ENCODE measurements around the gene TRAPPC5. TPM values are rescaled to one million over a fixed set of nuclear protein-coding genes. Genes with fewer than 3 reads are reported as not detected.

The TRAPPC5 gene
- total and polyA plus RNA-seq, 2 experiments from 2014 or later = 78.3 to 252 TPM

DNA sequence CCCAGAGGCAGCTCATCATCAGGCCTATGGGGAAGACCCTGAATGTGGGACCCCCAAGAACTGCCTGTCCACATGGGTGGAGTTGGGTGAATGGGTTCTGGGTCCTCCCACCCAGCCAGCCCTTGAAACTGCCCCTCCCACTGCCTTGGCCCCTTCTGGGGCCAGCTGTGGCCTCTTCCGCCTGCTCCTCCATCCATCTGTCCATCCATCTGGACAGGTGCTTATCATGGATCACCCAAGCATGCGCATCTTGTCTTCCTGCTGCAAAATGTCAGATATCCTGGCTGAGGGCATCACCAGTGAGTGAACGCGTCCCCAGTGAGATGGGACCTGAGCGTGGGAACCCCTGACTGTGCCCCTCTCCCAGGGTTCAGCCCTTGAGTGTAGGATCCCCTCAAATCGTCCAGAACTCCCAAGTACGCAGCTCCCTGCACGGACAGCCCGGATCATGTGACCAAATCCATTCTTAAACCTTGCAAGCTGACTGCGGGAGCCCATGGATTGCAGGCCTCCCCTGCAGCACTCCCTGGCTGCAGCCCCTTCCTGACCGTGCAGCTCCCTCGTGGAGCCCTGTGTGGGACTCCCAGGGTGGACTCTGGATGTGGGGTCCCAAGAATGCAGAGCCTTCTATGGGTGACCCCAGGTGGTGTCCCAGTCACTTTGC is 41.7 kb upstream of the TRAPPC5 start:
- Mint-ChIP-seq H3K4me1 (no peaks in the 10 kb centered on the region; the same call in 2 of the 3 replicates), H3K27ac (no peak overlapping the region), H3K9me3 (no peaks in the 10 kb centered on the region; the same call in 2 of the 3 replicates), H3K4me3 (no peak overlapping the region), H3K36me3 (ENCODE audit: low read depth) (no peaks in the 10 kb centered on the region), H3K27me3 (ENCODE audit: insufficient read depth, low read depth, poor library complexity) (peaks cover 26% of the 10 kb centered on the region)
- Histone ChIP-seq H3K27ac (ENCODE audit: low read depth) (no peak overlapping the region), H3K4me1 (ENCODE audit: insufficient read depth) (no peaks in the 10 kb centered on the region), H3F3A (replicated peaks; ENCODE audit: low read depth) (peaks cover 9% of the 10 kb centered on the region), H3K4me3 (no peak overlapping the region), H2AFZ (no peak overlapping the region), H3K79me2 (replicated peaks; ENCODE audit: insufficient read depth) (no peaks in the 10 kb centered on the region), H3K9me2 (ENCODE audit: insufficient read depth) (no peaks in the 10 kb centered on the region), H3K27me3 (ENCODE audit: insufficient read depth) (peaks cover 24% of the 10 kb centered on the region), H3K4me2 (no peak overlapping the region), H4K20me1 (replicated peaks; ENCODE audit: insufficient read depth) (no peaks in the 10 kb centered on the region; the same call in 1 of the 2 replicates), H3K36me3 (ENCODE audit: insufficient read depth) (no peaks in the 10 kb centered on the region)
- no peak for TF ChIP-seq JUNB (IDR thresholded peaks at IDR 0.05; ENCODE audit: unreplicated experiment)
- no peak for TF ChIP-seq ZNF114 (CRISPR knock-in tag; IDR thresholded peaks at IDR 0.05)
- no peak for TF ChIP-seq NANOG (IDR thresholded peaks at IDR 0.05; ENCODE audit: borderline replicate concordance)
- no peak for TF ChIP-seq EZH2phosphoT487 (IDR thresholded peaks at IDR 0.05; ENCODE audit: unreplicated experiment)
- TF ChIP-seq, protein P1, sequence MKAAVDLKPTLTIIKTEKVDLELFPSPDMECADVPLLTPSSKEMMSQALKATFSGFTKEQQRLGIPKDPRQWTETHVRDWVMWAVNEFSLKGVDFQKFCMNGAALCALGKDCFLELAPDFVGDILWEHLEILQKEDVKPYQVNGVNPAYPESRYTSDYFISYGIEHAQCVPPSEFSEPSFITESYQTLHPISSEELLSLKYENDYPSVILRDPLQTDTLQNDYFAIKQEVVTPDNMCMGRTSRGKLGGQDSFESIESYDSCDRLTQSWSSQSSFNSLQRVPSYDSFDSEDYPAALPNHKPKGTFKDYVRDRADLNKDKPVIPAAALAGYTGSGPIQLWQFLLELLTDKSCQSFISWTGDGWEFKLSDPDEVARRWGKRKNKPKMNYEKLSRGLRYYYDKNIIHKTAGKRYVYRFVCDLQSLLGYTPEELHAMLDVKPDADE (IDR thresholded peaks at IDR 0.05) = no peak
- TF ChIP-seq, protein P2, sequence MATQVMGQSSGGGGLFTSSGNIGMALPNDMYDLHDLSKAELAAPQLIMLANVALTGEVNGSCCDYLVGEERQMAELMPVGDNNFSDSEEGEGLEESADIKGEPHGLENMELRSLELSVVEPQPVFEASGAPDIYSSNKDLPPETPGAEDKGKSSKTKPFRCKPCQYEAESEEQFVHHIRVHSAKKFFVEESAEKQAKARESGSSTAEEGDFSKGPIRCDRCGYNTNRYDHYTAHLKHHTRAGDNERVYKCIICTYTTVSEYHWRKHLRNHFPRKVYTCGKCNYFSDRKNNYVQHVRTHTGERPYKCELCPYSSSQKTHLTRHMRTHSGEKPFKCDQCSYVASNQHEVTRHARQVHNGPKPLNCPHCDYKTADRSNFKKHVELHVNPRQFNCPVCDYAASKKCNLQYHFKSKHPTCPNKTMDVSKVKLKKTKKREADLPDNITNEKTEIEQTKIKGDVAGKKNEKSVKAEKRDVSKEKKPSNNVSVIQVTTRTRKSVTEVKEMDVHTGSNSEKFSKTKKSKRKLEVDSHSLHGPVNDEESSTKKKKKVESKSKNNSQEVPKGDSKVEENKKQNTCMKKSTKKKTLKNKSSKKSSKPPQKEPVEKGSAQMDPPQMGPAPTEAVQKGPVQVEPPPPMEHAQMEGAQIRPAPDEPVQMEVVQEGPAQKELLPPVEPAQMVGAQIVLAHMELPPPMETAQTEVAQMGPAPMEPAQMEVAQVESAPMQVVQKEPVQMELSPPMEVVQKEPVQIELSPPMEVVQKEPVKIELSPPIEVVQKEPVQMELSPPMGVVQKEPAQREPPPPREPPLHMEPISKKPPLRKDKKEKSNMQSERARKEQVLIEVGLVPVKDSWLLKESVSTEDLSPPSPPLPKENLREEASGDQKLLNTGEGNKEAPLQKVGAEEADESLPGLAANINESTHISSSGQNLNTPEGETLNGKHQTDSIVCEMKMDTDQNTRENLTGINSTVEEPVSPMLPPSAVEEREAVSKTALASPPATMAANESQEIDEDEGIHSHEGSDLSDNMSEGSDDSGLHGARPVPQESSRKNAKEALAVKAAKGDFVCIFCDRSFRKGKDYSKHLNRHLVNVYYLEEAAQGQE (IDR thresholded peaks at IDR 0.05; ENCODE audit: unreplicated experiment) = no peak
- no peak for TF ChIP-seq EZH2 (IDR thresholded peaks at IDR 0.05; ENCODE audit: low read depth, unreplicated experiment)
- TF ChIP-seq, protein P3, sequence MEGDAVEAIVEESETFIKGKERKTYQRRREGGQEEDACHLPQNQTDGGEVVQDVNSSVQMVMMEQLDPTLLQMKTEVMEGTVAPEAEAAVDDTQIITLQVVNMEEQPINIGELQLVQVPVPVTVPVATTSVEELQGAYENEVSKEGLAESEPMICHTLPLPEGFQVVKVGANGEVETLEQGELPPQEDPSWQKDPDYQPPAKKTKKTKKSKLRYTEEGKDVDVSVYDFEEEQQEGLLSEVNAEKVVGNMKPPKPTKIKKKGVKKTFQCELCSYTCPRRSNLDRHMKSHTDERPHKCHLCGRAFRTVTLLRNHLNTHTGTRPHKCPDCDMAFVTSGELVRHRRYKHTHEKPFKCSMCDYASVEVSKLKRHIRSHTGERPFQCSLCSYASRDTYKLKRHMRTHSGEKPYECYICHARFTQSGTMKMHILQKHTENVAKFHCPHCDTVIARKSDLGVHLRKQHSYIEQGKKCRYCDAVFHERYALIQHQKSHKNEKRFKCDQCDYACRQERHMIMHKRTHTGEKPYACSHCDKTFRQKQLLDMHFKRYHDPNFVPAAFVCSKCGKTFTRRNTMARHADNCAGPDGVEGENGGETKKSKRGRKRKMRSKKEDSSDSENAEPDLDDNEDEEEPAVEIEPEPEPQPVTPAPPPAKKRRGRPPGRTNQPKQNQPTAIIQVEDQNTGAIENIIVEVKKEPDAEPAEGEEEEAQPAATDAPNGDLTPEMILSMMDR (conservative IDR thresholded peaks at IDR 0.05; ENCODE audit: low read depth in 2 of 2) = no peak
- TF ChIP-seq ZNF331 (CRISPR knock-in tag; IDR thresholded peaks at IDR 0.05; ENCODE audit: low read depth) = no peak
- no peak for TF ChIP-seq CREB1 (CRISPR knock-in tag; IDR thresholded peaks at IDR 0.05; ENCODE audit: low read depth)
- TF ChIP-seq STAT1 (IDR thresholded peaks at IDR 0.05; ENCODE audit: unreplicated experiment) = no peak
- no peak for TF ChIP-seq POLR2AphosphoS5 (IDR thresholded peaks at IDR 0.05; ENCODE audit: low read depth)
- TF ChIP-seq, protein P4, sequence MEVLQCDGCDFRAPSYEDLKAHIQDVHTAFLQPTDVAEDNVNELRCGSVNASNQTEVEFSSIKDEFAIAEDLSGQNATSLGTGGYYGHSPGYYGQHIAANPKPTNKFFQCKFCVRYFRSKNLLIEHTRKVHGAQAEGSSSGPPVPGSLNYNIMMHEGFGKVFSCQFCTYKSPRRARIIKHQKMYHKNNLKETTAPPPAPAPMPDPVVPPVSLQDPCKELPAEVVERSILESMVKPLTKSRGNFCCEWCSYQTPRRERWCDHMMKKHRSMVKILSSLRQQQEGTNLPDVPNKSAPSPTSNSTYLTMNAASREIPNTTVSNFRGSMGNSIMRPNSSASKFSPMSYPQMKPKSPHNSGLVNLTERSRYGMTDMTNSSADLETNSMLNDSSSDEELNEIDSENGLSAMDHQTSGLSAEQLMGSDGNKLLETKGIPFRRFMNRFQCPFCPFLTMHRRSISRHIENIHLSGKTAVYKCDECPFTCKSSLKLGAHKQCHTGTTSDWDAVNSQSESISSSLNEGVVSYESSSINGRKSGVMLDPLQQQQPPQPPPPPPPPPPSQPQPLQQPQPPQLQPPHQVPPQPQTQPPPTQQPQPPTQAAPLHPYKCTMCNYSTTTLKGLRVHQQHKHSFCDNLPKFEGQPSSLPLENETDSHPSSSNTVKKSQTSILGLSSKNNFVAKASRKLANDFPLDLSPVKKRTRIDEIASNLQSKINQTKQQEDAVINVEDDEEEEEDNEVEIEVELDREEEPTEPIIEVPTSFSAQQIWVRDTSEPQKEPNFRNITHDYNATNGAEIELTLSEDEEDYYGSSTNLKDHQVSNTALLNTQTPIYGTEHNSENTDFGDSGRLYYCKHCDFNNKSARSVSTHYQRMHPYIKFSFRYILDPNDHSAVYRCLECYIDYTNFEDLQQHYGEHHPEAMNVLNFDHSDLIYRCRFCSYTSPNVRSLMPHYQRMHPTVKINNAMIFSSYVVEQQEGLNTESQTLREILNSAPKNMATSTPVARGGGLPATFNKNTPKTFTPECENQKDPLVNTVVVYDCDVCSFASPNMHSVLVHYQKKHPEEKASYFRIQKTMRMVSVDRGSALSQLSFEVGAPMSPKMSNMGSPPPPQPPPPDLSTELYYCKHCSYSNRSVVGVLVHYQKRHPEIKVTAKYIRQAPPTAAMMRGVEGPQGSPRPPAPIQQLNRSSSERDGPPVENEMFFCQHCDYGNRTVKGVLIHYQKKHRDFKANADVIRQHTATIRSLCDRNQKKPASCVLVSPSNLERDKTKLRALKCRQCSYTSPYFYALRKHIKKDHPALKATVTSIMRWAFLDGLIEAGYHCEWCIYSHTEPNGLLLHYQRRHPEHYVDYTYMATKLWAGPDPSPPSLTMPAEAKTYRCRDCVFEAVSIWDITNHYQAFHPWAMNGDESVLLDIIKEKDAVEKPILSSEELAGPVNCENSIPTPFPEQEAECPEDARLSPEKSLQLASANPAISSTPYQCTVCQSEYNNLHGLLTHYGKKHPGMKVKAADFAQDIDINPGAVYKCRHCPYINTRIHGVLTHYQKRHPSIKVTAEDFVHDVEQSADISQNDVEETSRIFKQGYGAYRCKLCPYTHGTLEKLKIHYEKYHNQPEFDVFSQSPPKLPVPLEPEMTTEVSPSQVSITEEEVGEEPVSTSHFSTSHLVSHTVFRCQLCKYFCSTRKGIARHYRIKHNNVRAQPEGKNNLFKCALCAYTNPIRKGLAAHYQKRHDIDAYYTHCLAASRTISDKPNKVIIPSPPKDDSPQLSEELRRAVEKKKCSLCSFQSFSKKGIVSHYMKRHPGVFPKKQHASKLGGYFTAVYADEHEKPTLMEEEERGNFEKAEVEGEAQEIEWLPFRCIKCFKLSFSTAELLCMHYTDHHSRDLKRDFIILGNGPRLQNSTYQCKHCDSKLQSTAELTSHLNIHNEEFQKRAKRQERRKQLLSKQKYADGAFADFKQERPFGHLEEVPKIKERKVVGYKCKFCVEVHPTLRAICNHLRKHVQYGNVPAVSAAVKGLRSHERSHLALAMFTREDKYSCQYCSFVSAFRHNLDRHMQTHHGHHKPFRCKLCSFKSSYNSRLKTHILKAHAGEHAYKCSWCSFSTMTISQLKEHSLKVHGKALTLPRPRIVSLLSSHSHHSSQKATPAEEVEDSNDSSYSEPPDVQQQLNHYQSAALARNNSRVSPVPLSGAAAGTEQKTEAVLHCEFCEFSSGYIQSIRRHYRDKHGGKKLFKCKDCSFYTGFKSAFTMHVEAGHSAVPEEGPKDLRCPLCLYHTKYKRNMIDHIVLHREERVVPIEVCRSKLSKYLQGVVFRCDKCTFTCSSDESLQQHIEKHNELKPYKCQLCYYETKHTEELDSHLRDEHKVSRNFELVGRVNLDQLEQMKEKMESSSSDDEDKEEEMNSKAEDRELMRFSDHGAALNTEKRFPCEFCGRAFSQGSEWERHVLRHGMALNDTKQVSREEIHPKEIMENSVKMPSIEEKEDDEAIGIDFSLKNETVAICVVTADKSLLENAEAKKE (CRISPR knock-in tag; IDR thresholded peaks at IDR 0.05) = no peak
- DNase-seq (ENCODE audit: low spot score) (no peak), ATAC-seq (no peak)
